SK-N-SH (cell line): ENCODE measurements around the gene CPT1C. TPM values are rescaled to one million over a fixed set of nuclear protein-coding genes. Genes with fewer than 3 reads are reported as not detected.

Experiments
- CTCF ChIA-PET: fragments of 300-600, 350-600 bp; formaldehyde crosslinking; extraction: SDS; loops from one replicate; lab custom pipeline; 2021; lab: Yijun Ruan, JAX
- POLR2A ChIA-PET: fragments of 350-600 bp; sonication (Branson Sonifier 250); formaldehyde crosslinking; extraction: SDS; loops from one replicate; lab custom pipeline; 2020; ENCODE audit warnings: antibody characterized with exemption, inconsistent platforms; lab: Yijun Ruan, JAX
- DNase-seq: peaks from one replicate; pipeline ENCODE4 v3.0.0; 2012
- H2AFZ ChIP-seq: fragments of 200-600 bp; sonication (generic); 2 replicates; pipeline ENCODE4 v1.8.1; 2016; ENCODE audit warnings: antibody characterized with exemption, mild to moderate bottlenecking, low read depth
- H3F3A ChIP-seq: fragments of 200-600 bp; sonication (generic); replicated peaks from 2 replicates; pipeline ENCODE3; 2016; ENCODE audit warnings: antibody characterized with exemption, mild to moderate bottlenecking; ENCODE audit not compliant: insufficient read depth
- H3K27ac ChIP-seq, 2 experiments: fragments of 200-500 bp in 1 of 2; fragments of 200-600 bp in 1 of 2; sonication (Bioruptor generic) in 1 of 2; sonication (generic), shearing (Covaris generic) in 1 of 2; 2 replicates each; pipeline versions ENCODE4 v1.5.1 to v1.6.1; 2014 to 2016; ENCODE audit warnings: low read depth in 2 of 2, inconsistent platforms in 1 of 2, low read length in 1 of 2, mild to moderate bottlenecking in 1 of 2, mixed read lengths in 1 of 2
- H3K27me3 ChIP-seq: fragments of 200-600 bp; sonication (generic), shearing (Covaris generic); 2 replicates; pipeline ENCODE4 v1.6.1; 2016; ENCODE audit warnings: mixed run types; ENCODE audit not compliant: insufficient read depth
- H3K36me3 ChIP-seq, 2 experiments: fragments of 200-500 bp in 1 of 2; fragments of 200-600 bp in 1 of 2; sonication (Bioruptor generic) in 1 of 2; sonication (generic) in 1 of 2; replicated peaks in 1 of 2; 2 replicates each; pipeline versions ENCODE3 to v1.5.1; 2014 to 2016; ENCODE audit warnings: low read length in 1 of 2, mild to moderate bottlenecking in 1 of 2; ENCODE audit not compliant: insufficient read depth in 2 of 2, control insufficient read depth in 1 of 2
- H3K4me1 ChIP-seq, 2 experiments: fragments of 200-500 bp in 1 of 2; fragments of 200-600 bp in 1 of 2; sonication (Bioruptor generic) in 1 of 2; sonication (generic), shearing (Covaris generic) in 1 of 2; 2 replicates each; pipeline versions ENCODE4 v1.5.1 to v1.6.1; 2014 to 2016; ENCODE audit warnings: low read depth in 1 of 2, low read length in 1 of 2, mixed run types in 1 of 2; ENCODE audit not compliant: insufficient read depth in 2 of 2, control insufficient read depth in 1 of 2
- H3K4me2 ChIP-seq: fragments of 200-600 bp; sonication (generic), shearing (Covaris generic); 2 replicates; pipeline ENCODE4 v1.6.1; 2017; ENCODE audit warnings: mixed run types
- H3K4me3 ChIP-seq, 2 experiments: fragments of 200-500 bp in 1 of 2; fragments of 200-600 bp in 1 of 2; sonication (Bioruptor generic) in 1 of 2; sonication (generic), shearing (Covaris generic) in 1 of 2; 2 replicates each; pipeline versions ENCODE4 v1.5.1 to v1.8.1; 2014 to 2016; ENCODE audit warnings: low read depth in 2 of 2, inconsistent platforms in 1 of 2, low read length in 1 of 2, mild to moderate bottlenecking in 1 of 2, mixed read lengths in 1 of 2, moderate library complexity in 1 of 2
- H3K79me2 ChIP-seq: fragments of 200-600 bp; sonication (generic); 2 replicates; pipeline ENCODE4 v1.8.1; 2017; ENCODE audit warnings: mild to moderate bottlenecking; ENCODE audit not compliant: insufficient read depth
- H3K9ac ChIP-seq: fragments of 200-600 bp; sonication (generic); 2 replicates; pipeline ENCODE4 v1.6.1; 2017; ENCODE audit warnings: mixed run types
- H3K9me2 ChIP-seq: fragments of 200-600 bp; sonication (generic); 2 replicates; pipeline ENCODE4 v1.6.1; 2017; ENCODE audit warnings: mixed run types
- H3K9me3 ChIP-seq: fragments of 200-600 bp; sonication (generic); 2 replicates; pipeline ENCODE4 v1.6.1; 2017; ENCODE audit warnings: mixed run types, mild to moderate bottlenecking, moderate library complexity
- H4K20me1 ChIP-seq: fragments of 200-600 bp; sonication (generic); 2 replicates; pipeline ENCODE4 v1.6.1; 2017; ENCODE audit warnings: mild to moderate bottlenecking, mixed run types; ENCODE audit not compliant: insufficient read depth
- EP300 ChIP-seq, 2 experiments: IDR thresholded peaks; 2 replicates each; pipeline versions ENCODE4 v1.4.0 to v1.6.1; 2012; ENCODE audit warnings: borderline replicate concordance in 1 of 2, low read depth in 1 of 2, low read length in 1 of 2
- EZH2phosphoT487 ChIP-seq: fragments of 200-600 bp; sonication (generic); IDR thresholded peaks from 2 replicates; pipeline ENCODE4 v1.6.1; 2017; ENCODE audit warnings: low read depth, mixed run types, mild to moderate bottlenecking, antibody characterized with exemption, moderate library complexity, borderline replicate concordance
- FOSL2 ChIP-seq: IDR thresholded peaks from 2 replicates; pipeline ENCODE4 v1.4.0; 2012; ENCODE audit warnings: low read depth, mild to moderate bottlenecking, moderate library complexity, borderline replicate concordance
- FOXM1 ChIP-seq: IDR thresholded peaks from 2 replicates; pipeline ENCODE4 v1.4.0; 2012; ENCODE audit warnings: low read depth, mild to moderate bottlenecking
- GABPA ChIP-seq: IDR thresholded peaks from 2 replicates; pipeline ENCODE4 v1.4.0; 2012; ENCODE audit warnings: low read depth, mild to moderate bottlenecking
- GATA2 ChIP-seq: sonication (generic); formaldehyde crosslinking; IDR thresholded peaks from 2 replicates; pipeline ENCODE4 v1.5.0; 2020; ENCODE audit warnings: mild to moderate bottlenecking, missing genetic modification reagents
- JUND ChIP-seq: IDR thresholded peaks from 2 replicates; pipeline ENCODE4 v1.4.0; 2012
- MAX ChIP-seq: IDR thresholded peaks from 2 replicates; pipeline ENCODE4 v1.4.0; 2012; ENCODE audit warnings: low read depth
- MEF2A ChIP-seq: IDR thresholded peaks from 2 replicates; pipeline ENCODE4 v1.4.0; 2012; ENCODE audit warnings: low read depth, borderline replicate concordance
- MXI1 ChIP-seq: IDR thresholded peaks from 2 replicates; pipeline ENCODE4 v1.6.1; 2012; ENCODE audit warnings: mild to moderate bottlenecking, low read depth, low read length, improper control_type of control experiment
- NFIC ChIP-seq: IDR thresholded peaks from 2 replicates; pipeline ENCODE4 v1.4.0; 2012; ENCODE audit warnings: borderline replicate concordance
- NRF1 ChIP-seq: IDR thresholded peaks from 2 replicates; pipeline ENCODE4 v1.6.1; 2012; ENCODE audit warnings: low read depth, mild to moderate bottlenecking, low read length
- PBX3 ChIP-seq: IDR thresholded peaks from 2 replicates; pipeline ENCODE4; 2012
- POLR2AphosphoS5 ChIP-seq: IDR thresholded peaks from 2 replicates; pipeline ENCODE4 v1.6.1; 2012; ENCODE audit warnings: low read depth, low read length
- RCOR1 ChIP-seq: fragments of 150-350 bp; IDR thresholded peaks from 2 replicates; pipeline ENCODE4 v1.6.1; 2017; ENCODE audit warnings: antibody characterized with exemption, low read length
- RFX5 ChIP-seq: IDR thresholded peaks from 2 replicates; pipeline ENCODE4 v1.6.1; 2012; ENCODE audit warnings: mild to moderate bottlenecking, improper control_type of control experiment, low read length
- RXRA ChIP-seq: IDR thresholded peaks from 2 replicates; pipeline ENCODE4 v1.4.0; 2012; ENCODE audit warnings: low read depth, mild to moderate bottlenecking, borderline replicate concordance
- SMC3 ChIP-seq: IDR thresholded peaks from 2 replicates; pipeline ENCODE4 v1.6.1; 2012; ENCODE audit warnings: low read depth, low read length, improper control_type of control experiment
- TAF1 ChIP-seq: IDR thresholded peaks from 2 replicates; pipeline ENCODE4 v1.6.1; 2012; ENCODE audit warnings: low read depth, mild to moderate bottlenecking, low read length, moderate library complexity, borderline replicate concordance
- YY1 ChIP-seq: IDR thresholded peaks from 2 replicates; pipeline ENCODE4 v1.4.0; 2012; ENCODE audit warnings: low read depth, mild to moderate bottlenecking
- WGBS: methylation state at CpG from one replicate; pipeline ENCODE4 v1.1.6; 2017; ENCODE audit warnings: low lambda C conversion rate; 5-methylcytosine and 5-hydroxymethylcytosine counted together
- polyA plus RNA-seq, 3 experiments: library from polyadenylated mRNA; depleted of rRNA; stranded (reverse); fragments of >200 nt; gene quantifications; 2 replicates each; pipeline ENCODE4 v1.2.3, GENCODE V29; 2012
- TF ChIP-seq, protein P1 (sequence below): fragments of 150-350 bp; IDR thresholded peaks from 2 replicates; pipeline ENCODE4 v1.6.1; 2017; ENCODE audit warnings: antibody characterized with exemption, low read length, low read depth, borderline replicate concordance
- TF ChIP-seq, protein P2 (sequence below): fragments of 150-350 bp; IDR thresholded peaks from 2 replicates; pipeline ENCODE4 v1.6.1; 2016; ENCODE audit warnings: mild to moderate bottlenecking, low read depth, low read length

CPT1C gene
- polyA plus RNA-seq, 1 of the 3 experiments (the other 2 are of a cell fraction): 139 TPM

- H3K36me3 ChIP-seq: peaks cover 2 to 5% of the 10 kb centered on the region in 2 experiments
- H3K9me3 ChIP-seq: no peaks in the 10 kb centered on the region
- no peaks in the 10 kb centered on the region for H3K27me3 ChIP-seq
- peaks cover 22% of the 10 kb centered on the region for H3F3A ChIP-seq
- peak overlapping the region; percentile 84; the same call in 1 of the 2 replicates for H2AFZ ChIP-seq
- H3K4me3 ChIP-seq: peak overlapping the region; percentile 38 to 46
- H3K4me1 ChIP-seq: peaks cover 24 to 31% of the 10 kb centered on the region in 2 experiments; a peak in 3 of 4 replicates
- H3K4me2 ChIP-seq: peak overlapping the region; percentile 45
- peak; percentile 54; the same call in 1 of the 2 replicates for TF ChIP-seq JUND
- TF ChIP-seq RCOR1: peak; percentile 89
- peak; percentile 24; the same call in 1 of the 2 replicates for TF ChIP-seq POLR2AphosphoS5
- 0 out of 2 replicates have a peak, but pooled peaks have one; percentile 37 for TF ChIP-seq MAX
- TF ChIP-seq GABPA: no peak
- TF ChIP-seq FOSL2: peak; percentile 38; the same call in 1 of the 2 replicates
- TF ChIP-seq FOXM1: no peak
- peak; percentile 76; the same call in 1 of the 2 replicates for TF ChIP-seq MXI1
- TF ChIP-seq, protein P1, sequence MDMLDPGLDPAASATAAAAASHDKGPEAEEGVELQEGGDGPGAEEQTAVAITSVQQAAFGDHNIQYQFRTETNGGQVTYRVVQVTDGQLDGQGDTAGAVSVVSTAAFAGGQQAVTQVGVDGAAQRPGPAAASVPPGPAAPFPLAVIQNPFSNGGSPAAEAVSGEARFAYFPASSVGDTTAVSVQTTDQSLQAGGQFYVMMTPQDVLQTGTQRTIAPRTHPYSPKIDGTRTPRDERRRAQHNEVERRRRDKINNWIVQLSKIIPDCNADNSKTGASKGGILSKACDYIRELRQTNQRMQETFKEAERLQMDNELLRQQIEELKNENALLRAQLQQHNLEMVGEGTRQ: no peak
- TF ChIP-seq TAF1: peak; percentile 11
- peak; percentile 15 to 44; a peak in 1 of 4 replicates for TF ChIP-seq EP300 (IDR thresholded peaks at IDR 0.05; ENCODE audit: borderline replicate concordance in 1 of 2, low read depth in 1 of 2, low read length in 1 of 2)
- H4K20me1 ChIP-seq: peaks cover 35% of the 10 kb centered on the region
- peak; percentile 83 for DNase-seq
- H3K27ac ChIP-seq: peak overlapping the region; percentile 85 to 95
- CTCF ChIA-PET: interaction anchor here (0.5 to 8.8 kb wide), 9 partner anchors 9 to 143 kb away, joined by 3 to 78 read pairs (median 4); partner anchors contain the start of genes ADM5, BCL2L12, CPT1C and IRF3
- POLR2A ChIA-PET: interaction anchor here (1.0 to 2.2 kb wide), 8 partner anchors 10 to 214 kb away, joined by 3 to 15 read pairs (median 7); partner anchors contain the start of genes BCL2L12, CPT1C, IRF3 and NOSIP
- WGBS: 10% methylated on average over 27 of the region's 27 CpGs
- no peaks in the 10 kb centered on the region for H3K9me2 ChIP-seq
- H3K79me2 ChIP-seq: peaks cover 41% of the 10 kb centered on the region
- peak overlapping the region; percentile 73 for H3K9ac ChIP-seq
Observed at GRCh38 chr19:49676136-49676783, 14.7 kb upstream of the CPT1C start.

DNA sequence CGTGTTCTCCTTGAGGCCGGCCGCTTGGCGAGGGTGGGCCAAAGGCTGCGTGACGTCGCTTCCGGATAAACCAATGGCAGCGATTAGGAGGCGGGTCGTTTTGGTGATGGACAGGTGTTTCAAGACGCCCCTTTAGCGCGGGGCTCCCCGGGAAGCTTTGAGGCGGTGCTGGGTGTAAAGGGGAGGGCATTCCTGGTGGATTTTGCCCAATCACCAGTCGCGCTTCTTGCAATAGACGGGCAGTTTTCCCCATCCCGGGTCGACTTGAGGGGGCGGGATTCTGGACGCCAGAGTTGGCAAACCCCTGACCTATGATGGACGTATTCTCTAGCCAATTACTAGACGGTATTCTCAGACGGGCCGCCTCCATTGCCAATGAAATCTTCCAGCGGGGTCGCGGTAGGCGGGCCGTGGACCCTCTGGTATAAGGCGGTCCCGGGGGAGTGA lies 14.1 kb upstream of the CPT1C start:
- Histone ChIP-seq H3K4me2 (no peak overlapping the region), H3K4me3 (peak overlapping the region; percentile 90 to 98), H3K4me1 (peaks cover 24 to 29% of the 10 kb centered on the region in 2 experiments; a peak in 3 of 4 replicates), H3K27me3 (no peaks in the 10 kb centered on the region), H3K9me3 (no peaks in the 10 kb centered on the region), H3F3A (peaks cover 22% of the 10 kb centered on the region), H4K20me1 (peaks cover 39% of the 10 kb centered on the region), H3K27ac (peak overlapping the region; percentile 89 to 95; a peak in 3 of 4 replicates), H3K9me2 (no peaks in the 10 kb centered on the region), H3K79me2 (peaks cover 47% of the 10 kb centered on the region), H3K36me3 (peaks cover 5 to 8% of the 10 kb centered on the region in 2 experiments), H3K9ac (peak overlapping the region; percentile 97), H2AFZ (no peak overlapping the region)
- CTCF ChIA-PET: interaction anchor here (0.5 to 8.8 kb wide), 9 partner anchors 8 to 136 kb away, joined by 3 to 78 read pairs (median 5); partner anchors contain the start of genes ADM5, BCL2L12, CPT1C and FUZ
- WGBS: 0% methylated on average over 31 of the region's 34 CpGs
- DNase-seq: peak; percentile 93
- POLR2A ChIA-PET: interaction anchor here (1.0 to 2.2 kb wide), 8 partner anchors 9 to 214 kb away, joined by 3 to 15 read pairs (median 7); partner anchors contain the start of genes BCL2L12, CPT1C, IRF3 and NOSIP
- TF ChIP-seq PBX3 (peak; percentile 99), TAF1 (no peak), RFX5 (peak; percentile 82), NRF1 (no peak), EZH2phosphoT487 (no peak), SMC3 (no peak), EP300 (IDR thresholded peaks at IDR 0.05; ENCODE audit: borderline replicate concordance in 1 of 2, low read depth in 1 of 2, low read length in 1 of 2) (no peak), GATA2 (CRISPR knock-in tag) (no peak), MAX (no peak), YY1 (no peak), MEF2A (no peak), RXRA (no peak), NFIC (peak; percentile 41; the same call in 1 of the 2 replicates), FOSL2 (no peak)
- TF ChIP-seq, protein P2, sequence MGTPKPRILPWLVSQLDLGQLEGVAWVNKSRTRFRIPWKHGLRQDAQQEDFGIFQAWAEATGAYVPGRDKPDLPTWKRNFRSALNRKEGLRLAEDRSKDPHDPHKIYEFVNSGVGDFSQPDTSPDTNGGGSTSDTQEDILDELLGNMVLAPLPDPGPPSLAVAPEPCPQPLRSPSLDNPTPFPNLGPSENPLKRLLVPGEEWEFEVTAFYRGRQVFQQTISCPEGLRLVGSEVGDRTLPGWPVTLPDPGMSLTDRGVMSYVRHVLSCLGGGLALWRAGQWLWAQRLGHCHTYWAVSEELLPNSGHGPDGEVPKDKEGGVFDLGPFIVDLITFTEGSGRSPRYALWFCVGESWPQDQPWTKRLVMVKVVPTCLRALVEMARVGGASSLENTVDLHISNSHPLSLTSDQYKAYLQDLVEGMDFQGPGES: peak; percentile 95
